Measurements from ENCODE around the gene DNAJC1.

DNA sequence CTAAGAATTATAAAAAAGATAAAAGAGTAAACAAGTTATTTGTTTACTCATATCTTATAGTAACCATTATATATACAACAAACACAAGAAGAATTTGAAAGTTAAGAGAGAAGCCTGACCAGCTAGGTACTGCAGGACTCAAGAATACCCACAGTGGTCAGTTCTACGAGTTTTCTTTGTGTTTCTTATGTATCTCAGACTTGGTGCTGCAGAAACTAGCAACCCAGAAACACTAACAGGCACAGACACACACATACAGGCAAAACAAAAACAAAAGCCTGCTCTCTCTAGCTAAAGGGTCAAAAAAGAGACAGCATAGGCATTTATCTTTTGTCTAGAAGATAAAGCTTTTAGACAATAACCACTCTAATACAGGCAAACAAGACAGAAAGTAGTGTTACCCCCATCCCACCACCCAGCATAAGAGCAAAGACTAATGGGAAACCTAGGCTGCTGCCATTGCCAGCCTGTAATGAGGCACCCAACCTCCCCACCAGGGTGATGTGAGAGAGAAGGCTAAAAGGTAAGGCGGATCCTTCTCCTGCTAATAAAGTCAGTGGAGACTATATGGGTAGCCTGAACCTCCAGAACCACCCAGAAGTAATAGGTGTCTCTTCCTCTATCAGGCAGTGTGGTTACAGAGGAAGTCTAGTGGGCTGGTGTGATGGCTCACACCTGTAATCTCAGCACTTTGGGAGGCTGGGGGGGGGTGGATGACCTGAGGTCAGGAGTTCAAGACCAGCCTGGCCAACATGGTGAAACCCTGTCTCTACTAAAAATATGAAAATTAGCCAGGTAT lies 113.9 kb downstream of the DNAJC1 start:
- TF ChIP-seq, protein P1, sequence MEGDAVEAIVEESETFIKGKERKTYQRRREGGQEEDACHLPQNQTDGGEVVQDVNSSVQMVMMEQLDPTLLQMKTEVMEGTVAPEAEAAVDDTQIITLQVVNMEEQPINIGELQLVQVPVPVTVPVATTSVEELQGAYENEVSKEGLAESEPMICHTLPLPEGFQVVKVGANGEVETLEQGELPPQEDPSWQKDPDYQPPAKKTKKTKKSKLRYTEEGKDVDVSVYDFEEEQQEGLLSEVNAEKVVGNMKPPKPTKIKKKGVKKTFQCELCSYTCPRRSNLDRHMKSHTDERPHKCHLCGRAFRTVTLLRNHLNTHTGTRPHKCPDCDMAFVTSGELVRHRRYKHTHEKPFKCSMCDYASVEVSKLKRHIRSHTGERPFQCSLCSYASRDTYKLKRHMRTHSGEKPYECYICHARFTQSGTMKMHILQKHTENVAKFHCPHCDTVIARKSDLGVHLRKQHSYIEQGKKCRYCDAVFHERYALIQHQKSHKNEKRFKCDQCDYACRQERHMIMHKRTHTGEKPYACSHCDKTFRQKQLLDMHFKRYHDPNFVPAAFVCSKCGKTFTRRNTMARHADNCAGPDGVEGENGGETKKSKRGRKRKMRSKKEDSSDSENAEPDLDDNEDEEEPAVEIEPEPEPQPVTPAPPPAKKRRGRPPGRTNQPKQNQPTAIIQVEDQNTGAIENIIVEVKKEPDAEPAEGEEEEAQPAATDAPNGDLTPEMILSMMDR (IDR thresholded peaks at IDR 0.05) = no peak
- TF ChIP-seq POLR2AphosphoS5 (IDR thresholded peaks at IDR 0.05; ENCODE audit: insufficient read depth in 1 of 2, low read depth in 1 of 2) (no peak), POLR2A (IDR thresholded peaks at IDR 0.05) (no peak)

Measured in vagina (tissue), 2 donors.